ENCODE data around the gene KIF17. TPM values are rescaled to one million over a fixed set of nuclear protein-coding genes. Genes with fewer than 3 reads are reported as not detected.

Gene KIF17
- total RNA-seq, 1 donor from 2014 or later: 2.5 TPM

- peak in 1 of 2 donors; percentile 83 for DNase-seq (ENCODE audit: extremely low spot score in 2 of 2)
- no peaks in the 10 kb centered on the region for H3K9me3 ChIP-seq
- TF ChIP-seq POLR2AphosphoS5 (IDR thresholded peaks at IDR 0.05; ENCODE audit: insufficient read depth in 1 of 2, low read depth in 1 of 2) (no peak), CTCF (IDR thresholded peaks at IDR 0.05) (no peak), POLR2A (IDR thresholded peaks at IDR 0.05) (no peak)
- H3K27me3 ChIP-seq: no peaks in the 10 kb centered on the region
- no peaks in the 10 kb centered on the region for H3K36me3 ChIP-seq
- intact Hi-C loops (cut with DNase I): no loop called here
- no peak overlapping the region for H3K4me3 ChIP-seq
- H3K27ac ChIP-seq: no peak overlapping the region
- peaks cover 25% of the 10 kb centered on the region for H3K4me1 ChIP-seq
Measured at GRCh38 chr1:20730690-20731056, 12.9 kb upstream of the KIF17 start.

GRCh38 chr1:20729990-20730689, 12.3 kb upstream of the KIF17 start:
- no peak overlapping the region for H3K4me3 ChIP-seq
- no peak for DNase-seq (ENCODE audit: extremely low spot score in 2 of 2)
- no peak for TF ChIP-seq POLR2A (IDR thresholded peaks at IDR 0.05)
- no peak for TF ChIP-seq POLR2AphosphoS5 (IDR thresholded peaks at IDR 0.05; ENCODE audit: insufficient read depth in 1 of 2, low read depth in 1 of 2)
- no peak for TF ChIP-seq CTCF (IDR thresholded peaks at IDR 0.05)
- H3K9me3 ChIP-seq: no peaks in the 10 kb centered on the region
- H3K27ac ChIP-seq: no peak overlapping the region
- peaks cover 25% of the 10 kb centered on the region for H3K4me1 ChIP-seq
- intact Hi-C loops (cut with DNase I): no loop called here
- H3K36me3 ChIP-seq: no peaks in the 10 kb centered on the region
- H3K27me3 ChIP-seq: no peaks in the 10 kb centered on the region

GRCh38 chr1:20729155-20729931, 11.5 kb upstream of the KIF17 start:
- TF ChIP-seq CTCF (IDR thresholded peaks at IDR 0.05) (no peak), POLR2A (IDR thresholded peaks at IDR 0.05) (no peak), POLR2AphosphoS5 (IDR thresholded peaks at IDR 0.05; ENCODE audit: insufficient read depth in 1 of 2, low read depth in 1 of 2) (no peak)
- peak in 1 of 2 donors; percentile 80 for DNase-seq (ENCODE audit: extremely low spot score in 2 of 2)
- Histone ChIP-seq H3K4me3 (no peak overlapping the region), H3K27me3 (no peaks in the 10 kb centered on the region), H3K36me3 (no peaks in the 10 kb centered on the region), H3K9me3 (no peaks in the 10 kb centered on the region), H3K4me1 (peaks cover 25% of the 10 kb centered on the region), H3K27ac (no peak overlapping the region)
- intact Hi-C loops (cut with DNase I): no loop called here

DNA sequence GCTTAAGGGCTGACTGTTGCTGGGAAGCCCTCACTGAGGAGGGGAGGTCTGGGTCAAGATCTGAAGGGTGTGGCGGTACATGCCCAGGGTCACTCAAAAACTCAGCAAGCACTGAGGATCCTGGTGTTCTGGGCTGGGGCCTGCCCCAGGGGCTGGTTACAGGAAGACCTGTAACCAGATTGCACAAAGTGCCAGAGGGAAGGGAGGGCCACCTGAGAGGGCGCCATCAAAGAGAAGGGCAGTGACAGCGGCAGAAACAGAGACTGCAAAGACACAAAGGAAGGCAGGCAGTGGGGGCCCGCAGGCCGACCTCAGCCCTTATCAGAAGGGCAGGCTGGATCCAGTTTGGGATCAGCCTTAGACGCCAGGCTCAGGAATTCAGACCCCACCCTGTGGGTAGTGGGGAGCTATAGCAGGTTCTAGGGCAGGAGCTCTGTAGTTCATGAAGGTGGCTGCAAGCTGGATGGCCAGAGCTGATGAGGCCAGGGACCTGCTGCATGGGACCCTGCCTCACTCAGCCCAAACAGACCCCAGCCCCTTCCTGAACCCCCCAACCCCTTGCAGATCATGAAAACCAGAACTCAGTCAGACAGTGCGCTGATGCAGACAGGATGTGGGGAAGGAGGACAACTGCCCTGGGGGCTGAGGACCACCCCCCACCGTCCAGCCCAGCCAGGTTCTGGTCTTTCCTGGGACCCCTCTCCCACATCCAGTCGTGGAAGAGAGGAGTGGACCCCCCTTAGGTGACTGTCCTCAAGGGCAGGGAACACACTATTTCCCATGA, 10.8 kb upstream of the KIF17 start:
- Histone ChIP-seq H3K4me3 (no peak overlapping the region), H3K9me3 (no peaks in the 10 kb centered on the region), H3K27ac (no peak overlapping the region), H3K27me3 (no peaks in the 10 kb centered on the region), H3K4me1 (peaks cover 21% of the 10 kb centered on the region), H3K36me3 (no peaks in the 10 kb centered on the region)
- TF ChIP-seq POLR2A (IDR thresholded peaks at IDR 0.05) (no peak), CTCF (IDR thresholded peaks at IDR 0.05) (no peak), POLR2AphosphoS5 (IDR thresholded peaks at IDR 0.05; ENCODE audit: insufficient read depth in 1 of 2, low read depth in 1 of 2) (no peak)
- DNase-seq (ENCODE audit: extremely low spot score in 2 of 2): no peak
- intact Hi-C loops (cut with DNase I): no loop called here
